Fibroblast of peridontal ligament (primary cell): ENCODE measurements around the gene PAK4.
"Not testable (repeated sequence)": the region's sequence is repeated elsewhere in the genome, so short reads cannot be mapped to it uniquely, and the experiment has no call there.

Experiments
- DNase-seq: peaks from one replicate; pipeline ENCODE4 v3.0.0-alpha.2; 2010; ENCODE audit errors: extremely low read depth

PAK4 gene

DNA sequence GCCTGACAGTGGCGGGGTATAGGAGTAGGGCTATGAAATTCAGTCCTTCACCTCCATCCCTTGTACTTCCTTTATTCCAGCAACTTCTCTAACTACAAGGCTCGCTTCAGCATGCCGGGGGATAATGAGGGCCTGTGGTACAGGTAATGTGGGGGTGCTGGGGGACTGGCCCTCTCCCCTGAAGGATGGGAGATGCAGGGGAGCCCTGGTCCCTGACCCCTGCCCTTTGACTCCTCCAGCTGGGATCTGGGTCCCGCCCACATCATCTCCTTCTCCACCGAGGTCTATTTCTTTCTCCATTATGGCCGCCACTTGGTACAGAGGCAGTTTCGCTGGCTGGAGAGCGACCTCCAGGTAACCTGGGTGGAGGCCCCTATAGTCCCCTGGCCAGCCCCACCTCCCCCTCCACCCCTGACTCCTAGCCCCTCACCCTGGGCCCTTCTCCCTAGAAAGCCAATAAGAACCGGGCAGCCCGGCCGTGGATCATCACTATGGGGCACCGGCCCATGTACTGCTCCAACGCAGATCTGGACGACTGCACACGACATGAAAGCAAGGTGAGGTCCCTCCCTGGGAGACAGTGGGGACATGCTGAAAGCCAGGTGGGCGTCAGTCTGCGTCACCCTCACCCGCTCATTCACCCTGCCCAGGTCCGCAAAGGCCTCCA, 25.0 kb upstream of the PAK4 start:
- no peak for DNase-seq

DNA sequence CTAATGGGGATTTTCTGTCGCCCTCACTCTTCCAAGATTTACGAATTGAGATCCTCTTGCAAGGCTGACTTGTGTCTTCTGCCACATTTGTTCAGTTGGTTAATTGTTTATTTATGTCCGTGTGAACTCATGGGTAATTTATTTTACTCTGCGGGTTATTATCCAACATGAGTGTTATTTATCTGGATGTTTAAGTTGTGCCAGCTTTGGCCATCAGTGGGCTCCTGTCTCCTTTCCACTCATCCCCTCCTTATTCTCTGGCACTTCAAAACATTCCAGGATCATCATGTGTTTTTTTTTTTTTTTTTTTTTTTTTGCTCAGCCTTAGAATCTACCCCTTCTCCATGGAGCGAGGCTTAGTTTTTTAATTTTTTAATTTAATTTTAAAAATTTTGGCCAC, 22.4 kb upstream of the PAK4 start:
- no peak for DNase-seq

DNA sequence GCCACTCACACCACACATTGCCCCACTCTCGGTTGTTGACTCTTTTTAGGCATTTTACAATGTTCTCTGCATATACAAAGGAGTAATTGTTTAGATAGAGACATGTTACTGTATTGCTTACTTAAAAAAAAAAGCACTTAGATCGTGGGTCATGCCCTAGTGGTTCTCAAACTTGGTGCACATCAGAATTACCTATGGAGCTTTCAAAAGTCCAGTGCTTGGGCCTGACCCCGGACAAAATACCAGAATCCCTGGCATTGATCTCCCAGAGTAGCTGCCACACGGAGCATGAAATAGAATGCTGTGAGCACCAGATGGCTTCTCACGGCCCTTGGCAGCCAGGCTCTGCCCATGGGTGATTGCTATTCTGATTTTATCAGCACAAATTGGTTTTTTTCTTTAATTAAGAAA, 21.4 kb upstream of the PAK4 start:
- DNase-seq: no peak

DNA sequence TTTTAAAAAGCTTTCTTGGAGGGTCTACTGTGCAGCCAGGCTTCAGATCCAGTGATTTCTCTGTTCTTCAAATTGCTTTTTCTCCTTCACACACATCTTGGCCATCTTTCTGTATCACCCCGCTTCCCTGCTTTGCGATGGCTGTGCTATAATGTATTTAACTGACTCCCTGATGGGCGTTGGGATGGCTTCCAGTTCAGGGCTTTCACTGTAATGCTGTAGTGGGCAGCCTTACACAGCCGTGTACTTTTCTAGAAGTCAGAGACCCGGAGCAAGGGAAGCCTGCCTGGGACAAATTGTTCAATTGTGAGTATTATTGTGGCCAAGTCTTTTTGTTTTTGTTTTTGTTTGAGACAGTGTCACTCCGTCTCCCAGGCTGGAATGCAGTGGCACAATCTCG, 19.4 kb upstream of the PAK4 start:
- DNase-seq: no peak

DNA sequence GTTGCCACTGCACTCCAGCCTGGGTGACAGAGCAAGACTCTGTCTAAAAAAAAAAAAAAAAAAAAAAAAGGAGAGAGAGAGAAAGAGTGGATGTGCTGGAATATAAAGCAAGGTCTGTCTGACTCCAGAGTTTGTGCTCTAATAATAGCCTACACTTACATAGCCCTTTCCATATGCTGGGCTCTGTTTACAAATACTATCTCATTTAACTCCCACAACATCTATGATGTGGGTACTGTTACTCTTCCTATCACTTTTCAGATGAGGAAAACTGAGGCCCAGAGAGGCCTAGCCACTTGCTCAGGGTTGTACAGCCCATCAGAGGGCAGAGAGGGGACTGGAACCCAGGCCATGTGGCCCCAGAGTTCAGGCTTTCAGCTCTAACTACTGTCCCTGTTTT, 15.9 kb upstream of the PAK4 start:
- no peak for DNase-seq

DNA sequence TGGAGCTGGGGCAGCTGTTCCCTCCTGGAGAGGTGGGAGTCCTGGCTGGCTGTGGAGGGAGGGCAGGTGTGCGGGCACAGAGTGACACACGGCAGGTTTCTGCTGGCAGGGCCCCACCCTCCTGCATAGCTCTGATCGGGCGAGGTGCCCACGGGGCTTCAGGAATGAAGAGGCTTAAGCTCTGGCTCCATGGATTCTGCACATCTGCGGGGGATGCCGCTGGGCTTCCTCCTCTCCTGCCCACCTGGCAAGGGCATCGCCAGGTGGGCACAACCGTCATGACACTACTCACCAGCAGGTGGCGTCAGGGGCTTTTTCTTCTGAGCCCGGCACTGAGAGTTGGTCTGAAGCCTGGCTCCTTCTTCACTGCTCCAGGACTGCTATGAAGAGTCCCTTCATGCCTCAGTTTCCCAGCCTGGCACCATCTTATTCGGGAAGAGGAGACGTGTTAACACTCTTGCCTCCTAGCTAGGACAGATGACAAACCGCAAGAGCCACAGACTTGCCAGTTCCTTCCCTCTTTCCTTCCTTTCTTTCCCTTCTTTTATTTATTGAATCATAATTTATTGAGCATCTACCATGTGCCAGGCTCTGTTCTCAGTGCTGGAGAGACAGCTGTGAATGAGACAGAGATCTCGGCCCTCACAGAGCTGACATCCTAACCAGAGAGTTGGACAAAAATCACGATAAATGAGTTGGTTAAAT, 15.2 kb upstream of the PAK4 start:
- no peak for DNase-seq

DNA sequence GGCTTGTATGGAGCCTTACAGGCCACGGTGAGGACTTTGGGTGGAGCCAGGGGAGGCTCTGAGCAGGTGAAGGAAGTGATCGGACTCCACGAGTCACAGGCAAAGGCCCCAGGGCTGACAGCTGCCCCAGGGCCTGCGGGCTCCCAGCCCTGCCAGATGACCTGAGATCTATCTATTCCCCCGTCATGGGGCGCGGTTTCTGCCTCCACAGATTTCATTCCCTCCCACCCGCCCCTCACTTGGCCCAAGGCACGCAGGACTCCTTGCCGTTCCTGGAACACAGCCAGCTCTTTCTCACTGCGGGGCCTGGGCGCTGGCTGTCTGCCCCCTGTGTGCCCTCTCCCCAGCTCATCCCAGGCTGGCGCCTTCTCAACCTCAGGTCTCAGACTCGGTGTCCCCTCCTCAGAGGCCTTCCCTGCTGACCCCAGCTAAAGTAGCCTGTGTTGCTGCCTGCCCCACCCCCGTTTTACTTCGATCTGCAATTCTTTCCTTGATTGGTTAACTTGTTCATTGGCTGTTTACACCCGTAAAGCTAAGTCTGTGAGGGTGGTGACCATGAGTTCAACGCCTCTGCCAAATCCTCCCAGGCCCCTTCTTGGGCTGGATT, 13.9 kb upstream of the PAK4 start:
- no peak for DNase-seq

DNA sequence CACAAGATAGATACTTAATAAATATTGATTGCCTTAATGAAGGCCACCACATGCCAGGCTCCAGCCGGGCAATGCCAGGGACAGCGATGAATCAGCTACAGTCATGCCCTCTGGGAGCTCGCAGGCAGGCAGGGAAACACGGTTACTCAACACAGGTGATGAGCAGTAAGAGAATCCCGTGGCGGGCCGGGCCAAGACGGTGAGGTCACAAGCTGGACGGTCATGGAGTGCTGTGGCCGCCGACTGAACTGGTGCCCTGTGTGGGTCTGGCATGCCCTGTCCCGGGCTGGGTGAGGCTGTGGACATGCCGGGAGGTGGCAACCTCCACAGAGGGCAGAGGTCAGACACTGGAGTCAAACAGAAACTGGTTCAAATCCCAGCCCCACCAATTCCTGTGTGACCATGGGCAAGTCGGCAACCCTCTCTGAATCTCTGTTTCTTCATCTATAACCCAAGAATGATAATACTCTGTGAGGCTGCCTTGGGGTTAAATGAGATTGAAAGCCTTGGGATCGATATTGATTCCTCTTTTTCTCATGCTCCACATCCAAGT, 13.2 kb upstream of the PAK4 start:
- no peak for DNase-seq

DNA sequence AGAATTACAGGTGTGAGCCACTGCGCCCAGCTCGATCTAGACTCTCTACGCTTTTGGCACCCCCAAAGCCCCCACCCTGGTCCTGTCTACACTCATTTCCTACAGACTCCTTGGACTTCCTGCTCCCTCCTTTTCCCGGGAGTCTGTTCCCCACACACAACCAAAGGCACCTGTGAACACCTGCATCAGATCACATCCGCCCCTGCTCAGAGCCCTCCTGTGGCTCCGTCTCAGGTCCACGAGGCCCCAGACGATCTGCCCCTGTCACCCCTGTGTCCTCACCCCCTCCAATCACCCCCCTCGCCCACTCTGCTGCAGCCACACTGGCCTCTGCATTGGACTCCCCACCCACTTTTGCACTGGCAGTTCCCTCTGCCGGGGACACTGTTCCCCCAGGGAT, 12.4 kb upstream of the PAK4 start:
- no peak for DNase-seq

DNA sequence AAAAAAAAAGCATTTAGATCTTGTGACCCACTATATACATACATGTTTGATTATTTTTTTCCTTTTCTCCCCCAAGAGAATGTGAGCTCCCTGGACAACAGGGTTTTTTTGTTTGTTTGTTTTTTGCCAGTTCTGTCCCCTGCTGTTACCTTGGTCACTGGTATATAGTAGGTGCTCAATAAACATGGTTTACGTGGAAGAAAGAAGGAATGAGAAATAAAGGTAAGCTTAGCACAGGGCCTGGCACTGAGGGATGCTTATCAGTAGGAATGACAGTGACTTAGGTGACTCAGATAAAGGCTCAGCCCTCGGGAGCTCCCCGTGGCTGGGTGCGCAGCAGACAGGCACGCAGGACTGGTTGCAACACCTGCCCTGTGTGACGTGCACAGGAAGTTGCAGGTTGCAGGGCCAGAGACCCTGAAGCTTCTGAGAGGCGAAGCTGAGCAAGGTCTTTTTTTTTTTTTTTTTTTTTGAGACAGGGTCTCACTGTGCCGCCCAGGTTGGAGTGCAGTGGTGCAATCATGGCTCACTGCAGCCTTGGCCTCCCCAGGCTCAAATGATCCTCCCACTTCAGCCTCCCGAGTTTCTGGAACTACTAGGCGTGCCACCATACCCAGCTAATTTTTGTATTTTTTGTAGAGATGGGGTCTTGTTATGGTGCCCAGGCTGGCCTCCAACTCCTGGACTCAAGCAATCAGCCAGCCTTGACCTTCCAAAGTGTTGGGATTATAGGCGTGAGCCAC, 10.3 kb upstream of the PAK4 start:
- no peak for DNase-seq

DNA sequence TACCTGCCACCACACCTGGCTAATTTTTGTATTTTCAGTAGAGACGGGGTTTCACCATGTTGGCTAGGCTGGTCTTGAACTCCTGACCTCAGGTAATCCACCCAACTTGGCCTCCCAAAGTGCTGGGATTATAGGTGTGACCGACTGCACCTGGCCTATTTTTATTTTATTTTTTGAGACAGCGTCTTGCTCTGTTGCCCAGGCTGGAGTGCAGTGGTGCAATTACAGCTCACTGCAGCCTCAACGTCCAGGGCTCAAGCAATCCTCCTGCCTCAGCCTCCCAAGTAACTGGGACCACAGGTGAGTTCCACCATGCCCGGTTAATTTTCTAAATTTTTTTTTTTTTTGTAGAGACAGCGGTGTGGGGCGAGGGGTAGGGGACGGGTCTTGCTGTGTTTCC, 8.6 kb upstream of the PAK4 start:
- not testable (repeated sequence) for DNase-seq

DNA sequence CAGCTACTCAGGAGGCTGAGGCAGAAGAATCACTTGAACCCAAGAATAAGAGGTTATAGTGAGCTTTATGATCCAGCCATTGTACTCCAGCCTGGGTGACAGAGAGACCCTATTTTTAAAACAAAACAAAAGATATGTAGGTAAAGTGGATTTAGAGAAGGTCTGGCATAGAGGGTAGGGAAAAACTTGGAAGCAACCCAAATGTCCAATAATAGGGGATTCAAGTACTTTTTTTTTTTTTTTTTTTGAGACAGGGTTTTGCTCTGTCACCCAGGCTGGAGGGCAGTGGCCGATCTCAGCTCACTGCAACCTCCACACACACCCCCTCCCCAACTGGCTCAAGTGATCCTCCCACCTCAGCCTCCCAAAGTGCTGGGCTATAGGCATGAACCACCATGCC, 5.8 kb upstream of the PAK4 start:
- DNase-seq: no peak

DNA sequence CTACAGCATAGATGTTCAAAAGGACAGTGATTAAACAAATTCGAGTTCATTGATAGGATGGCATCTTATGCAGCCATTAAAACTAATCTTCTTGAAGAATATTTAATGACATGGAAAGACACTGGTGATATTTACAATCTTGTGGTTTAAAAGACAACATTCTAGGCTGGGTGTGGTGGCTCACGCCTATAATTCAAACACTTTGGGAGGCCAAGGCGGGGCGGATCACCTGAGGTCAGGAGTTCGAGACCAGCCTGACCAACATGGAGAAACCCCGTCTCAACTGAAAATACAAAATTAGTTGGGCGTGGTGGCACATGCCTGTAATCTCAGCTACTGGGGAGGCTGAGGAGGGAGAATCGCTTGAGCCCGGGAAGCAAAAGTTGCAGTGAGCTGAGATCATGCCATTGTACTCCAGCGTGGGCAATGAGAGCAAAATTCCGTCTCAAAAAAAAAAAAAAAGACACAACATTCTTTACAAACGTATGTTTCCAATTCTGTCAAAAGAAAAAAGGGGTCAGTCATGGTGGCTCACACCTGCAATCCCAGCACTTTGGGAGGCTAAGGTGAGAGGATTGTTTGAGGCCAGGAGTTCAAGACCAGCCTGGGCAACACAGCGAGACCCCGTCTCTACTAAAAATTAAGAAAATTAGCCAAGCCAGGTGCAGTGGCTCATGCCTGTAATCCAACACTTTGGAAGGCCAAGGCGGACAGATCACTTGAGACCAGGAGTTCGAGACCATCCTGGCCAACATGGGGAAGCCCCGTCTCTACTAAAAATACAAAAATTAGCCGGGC, 2.5 kb upstream of the PAK4 start:
- no peak for DNase-seq

DNA sequence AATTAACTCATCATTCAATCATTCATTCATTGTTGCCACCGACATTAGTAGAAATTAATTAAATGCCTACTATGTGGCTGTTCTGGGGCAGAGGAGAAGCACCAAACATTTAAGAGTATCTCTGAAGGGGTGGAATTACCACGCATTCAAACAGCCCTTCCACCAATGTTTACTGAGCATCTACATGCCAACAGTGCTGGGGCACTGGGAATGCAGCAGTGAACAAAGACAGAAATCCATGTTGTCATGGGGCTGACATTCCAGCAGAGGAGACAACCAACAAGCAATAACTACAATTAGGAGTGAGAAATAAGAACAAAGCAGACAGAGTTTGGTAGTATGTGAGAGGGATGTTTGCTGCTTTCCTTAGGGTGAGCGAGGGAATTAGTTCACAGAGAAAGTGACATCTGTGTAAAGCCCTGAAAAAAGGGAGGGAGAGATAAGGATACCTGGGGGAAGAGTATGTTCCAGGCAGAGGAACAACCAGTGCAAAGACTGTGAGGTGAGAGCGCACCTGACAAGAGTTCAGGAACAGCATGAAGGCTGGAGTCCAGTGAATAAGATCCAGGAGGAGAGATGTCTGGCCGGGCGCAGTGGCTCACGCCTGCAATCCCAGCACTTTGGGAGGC, 1.3 kb upstream of the PAK4 start:
- no peak for DNase-seq

DNA sequence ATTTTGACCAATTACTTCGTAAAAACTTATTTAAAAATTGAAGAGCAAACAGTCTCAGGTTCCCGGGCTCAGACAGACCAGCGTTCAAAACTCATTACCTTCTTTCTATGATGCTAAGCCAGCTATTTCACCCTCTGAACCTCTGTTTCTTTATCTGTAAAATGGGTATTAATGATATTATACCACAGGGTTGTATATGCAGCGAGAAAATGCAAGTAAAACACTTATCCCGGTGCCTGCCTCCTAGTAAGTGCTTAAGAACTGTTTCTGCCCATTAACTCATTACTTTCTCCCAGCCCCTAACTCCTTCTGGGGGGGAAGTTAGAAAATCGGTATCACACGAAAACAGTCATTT, 410 bp upstream of the PAK4 start:
- DNase-seq: no peak

DNA sequence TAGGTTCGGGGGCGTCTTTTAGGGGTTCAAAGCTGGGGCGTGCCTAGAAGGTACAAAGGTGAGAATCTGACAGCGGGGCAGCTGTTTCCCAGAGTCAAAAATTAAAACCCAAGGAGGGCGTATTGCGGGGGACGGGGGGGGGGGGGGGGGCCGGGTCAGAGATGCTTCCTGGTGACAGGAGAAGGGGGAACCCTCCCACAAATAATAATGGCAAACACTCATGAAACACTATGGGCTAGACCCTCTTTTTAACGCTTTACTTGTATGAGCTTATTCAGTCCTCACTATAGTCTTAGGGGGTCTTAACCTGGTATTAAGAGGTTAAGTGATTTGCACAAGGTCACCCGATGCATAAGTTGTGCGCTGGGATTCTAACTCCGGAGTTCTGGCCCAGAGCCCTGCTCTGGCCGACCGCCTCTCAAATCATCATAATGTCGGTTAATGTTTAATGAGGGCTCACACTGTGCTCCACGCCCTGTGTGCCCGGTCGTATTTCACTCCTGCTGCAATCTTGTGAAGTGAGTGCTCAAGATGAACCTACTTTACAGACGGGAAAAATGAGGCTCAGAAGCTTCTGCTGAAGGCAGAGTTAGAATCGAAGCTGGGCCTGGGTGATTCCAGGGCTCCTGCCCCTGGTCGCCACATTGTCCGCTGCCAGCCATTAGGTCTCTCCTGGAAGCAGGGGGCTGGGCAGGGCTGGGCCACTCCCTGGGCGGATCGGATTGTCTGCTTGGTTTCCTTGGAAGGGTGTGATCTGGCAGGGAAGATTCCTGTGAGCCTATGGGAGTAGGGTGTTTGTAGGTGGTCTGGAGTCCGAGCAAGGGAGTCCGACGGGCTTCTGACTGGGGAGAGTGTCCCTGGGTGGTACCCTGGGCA, 964 bp downstream of the PAK4 start:
- peak; percentile 43 for DNase-seq

DNA sequence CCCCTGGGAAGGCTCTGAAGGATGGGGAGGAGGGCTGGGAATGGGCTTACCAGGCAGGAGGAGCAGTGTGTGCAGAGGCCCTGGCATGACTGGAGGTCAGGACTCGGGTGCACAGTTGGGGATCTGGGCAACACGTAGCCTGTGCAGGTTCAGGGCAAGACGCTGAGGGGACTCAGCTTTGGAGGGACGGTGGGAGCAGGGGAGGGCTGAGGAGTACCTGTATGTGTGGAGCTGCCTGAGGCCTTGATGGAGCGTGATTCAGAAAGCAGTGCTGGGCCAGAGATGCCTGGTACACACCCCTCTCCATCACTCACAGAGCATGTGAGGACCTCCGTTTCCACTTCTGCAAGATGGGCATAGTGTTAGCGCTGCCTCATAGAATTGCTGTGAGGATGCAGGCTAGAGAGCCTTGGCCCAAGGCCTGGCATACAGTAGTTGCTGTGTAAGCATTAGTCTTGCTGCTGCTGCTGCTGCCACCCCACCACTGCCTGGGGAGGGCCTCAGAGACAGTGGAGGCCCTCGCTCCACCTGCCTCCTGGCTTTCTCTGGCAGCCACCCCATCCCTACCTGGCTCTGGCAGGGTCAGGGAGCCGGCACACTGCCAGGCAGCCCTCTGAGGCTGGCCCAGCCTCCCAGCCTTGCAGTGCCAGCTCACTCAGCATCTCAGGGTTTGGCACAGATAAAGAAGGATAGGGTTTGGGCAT, 2.4 kb downstream of the PAK4 start:
- no peak for DNase-seq

DNA sequence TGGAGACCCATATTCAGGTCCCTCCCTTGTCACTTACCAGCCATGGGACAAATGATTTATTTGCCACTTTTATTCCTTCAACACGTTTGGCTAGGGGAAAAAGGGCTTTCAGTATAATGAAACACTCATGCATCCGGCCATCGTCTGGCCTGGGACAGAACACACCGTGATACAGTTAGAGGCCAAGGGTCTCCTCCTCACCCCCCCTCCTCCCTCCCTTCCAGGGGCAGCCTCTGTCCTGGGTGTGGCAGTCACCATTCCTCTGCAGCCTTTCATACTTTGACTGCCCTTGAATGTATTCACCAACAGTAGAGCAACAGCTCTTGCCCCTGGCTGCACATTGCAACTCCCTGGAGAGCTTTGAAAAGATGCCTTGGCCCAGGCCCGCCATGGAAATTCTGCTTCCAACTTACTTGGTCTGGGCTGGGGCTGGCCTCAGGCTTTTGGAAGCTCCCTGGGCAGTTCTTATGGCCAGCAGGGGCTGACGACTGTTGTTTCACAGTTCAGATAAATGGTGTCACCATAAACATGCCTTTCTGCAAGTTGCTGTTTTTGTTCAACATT, 3.0 kb downstream of the PAK4 start:
- DNase-seq: peak; percentile 27

DNA sequence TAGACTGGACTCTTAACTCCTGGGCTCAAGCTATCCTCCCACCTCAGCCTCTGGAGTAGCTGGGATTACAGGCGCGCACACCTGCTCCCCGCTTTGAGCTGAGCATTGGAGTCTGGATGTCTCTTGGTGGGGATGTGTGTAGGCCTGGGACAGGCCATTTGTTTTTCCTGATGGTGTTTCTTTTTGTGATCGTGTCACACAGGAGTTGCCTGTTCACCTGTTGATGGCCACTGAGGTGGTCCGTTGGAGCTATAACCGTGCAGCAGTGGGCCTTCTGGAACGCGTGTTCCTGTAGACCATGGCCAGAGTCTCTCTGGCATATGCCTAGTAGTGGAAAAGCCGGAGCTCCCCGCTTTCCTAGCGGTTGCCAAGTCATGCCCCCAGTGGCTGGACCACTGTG, 3.5 kb downstream of the PAK4 start:
- DNase-seq: no peak
